NCI-H748 (cell line): ENCODE measurements around the gene ATG3.
A peak's percentile ranks its signal among the peaks of the same experiment; 100 is the strongest.
"Not testable (repeated sequence)": the region's sequence is repeated elsewhere in the genome, so short reads cannot be mapped to it uniquely, and the experiment has no call there.

Experiments
- DNase-seq: peaks from one replicate; lab custom pipeline; 2025; ENCODE audit not compliant: unreplicated experiment; lab: John Stamatoyannopoulos, UW

The ATG3 gene

GRCh38 chr3:112561484-112561733 is 353 bp downstream of the ATG3 start:
- peak; percentile 59 for DNase-seq

GRCh38 chr3:112560721-112561483 is 860 bp downstream of the ATG3 start:
- peak; percentile 72 for DNase-seq

GRCh38 chr3:112560307-112560706 is 1.5 kb downstream of the ATG3 start:
- DNase-seq, result no peak

GRCh38 chr3:112557976-112558375 is 3.8 kb downstream of the ATG3 start:
- DNase-seq, result no peak

- DNase-seq, result peak; percentile 0
Observed at GRCh38 chr3:112555535-112556170, 6.1 kb downstream of the ATG3 start.

- DNase-seq, result no peak
Observed at GRCh38 chr3:112550859-112551258, 10.9 kb downstream of the ATG3 start.

- DNase-seq, result no peak
Observed at GRCh38 chr3:112546216-112546759, 15.5 kb downstream of the ATG3 start.

- no peak for DNase-seq
Observed at GRCh38 chr3:112539825-112540650, 21.7 kb downstream of the ATG3 start.

- peak; percentile 19 for DNase-seq
Observed at GRCh38 chr3:112531358-112531781, 30.4 kb downstream of the ATG3 start.

GRCh38 chr3:112530573-112530972 is 31.2 kb downstream of the ATG3 start:
- no peak for DNase-seq

GRCh38 chr3:112524127-112524526 is 37.6 kb downstream of the ATG3 start:
- not testable (repeated sequence) for DNase-seq

- DNase-seq, result peak; percentile 48
Observed at GRCh38 chr3:112519424-112520001, 42.2 kb downstream of the ATG3 start.

- not testable (repeated sequence) for DNase-seq
Observed at GRCh38 chr3:112518970-112519369, 42.8 kb downstream of the ATG3 start.

- no peak for DNase-seq
Observed at GRCh38 chr3:112514527-112515128, 47.1 kb downstream of the ATG3 start.

GRCh38 chr3:112512320-112512719 is 49.4 kb downstream of the ATG3 start:
- DNase-seq, result no peak

- no peak for DNase-seq
Observed at GRCh38 chr3:112508860-112509259, 52.9 kb downstream of the ATG3 start.

- DNase-seq, result no peak
Observed at GRCh38 chr3:112508261-112508660, 53.5 kb downstream of the ATG3 start.

- no peak for DNase-seq
Observed at GRCh38 chr3:112505907-112506306, 55.9 kb downstream of the ATG3 start.

GRCh38 chr3:112504123-112504522 is 57.6 kb downstream of the ATG3 start:
- DNase-seq, result no peak

- no peak for DNase-seq
Observed at GRCh38 chr3:112503304-112503972, 58.3 kb downstream of the ATG3 start.
